ENCODE results near the gene SERPINB7. TPM values are rescaled to one million over a fixed set of nuclear protein-coding genes. Genes with fewer than 3 reads are reported as not detected.
A peak's percentile ranks its signal among the peaks of the same experiment; 100 is the strongest.

The SERPINB7 gene
- polyA plus RNA-seq, 3 donors = not detected

GRCh38 chr18:63789327-63789726 lies 14.1 kb downstream of the SERPINB7 start:
- Mint-ChIP-seq H3K4me1 (peaks cover 8% of the 10 kb centered on the region), H3K9me3 (peaks cover 0 to 3% (median 0%) of the 10 kb centered on the region in 7 donors), H3K4me3 (no peak overlapping the region), H3K27me3 (ENCODE audit: low read depth in 3 of 3) (peaks cover 0 to 3% (median 2%) of the 10 kb centered on the region in 3 donors), H3K27ac (peak overlapping the region in 1 of 7 donors; percentile 80), H3K36me3 (no peaks in the 10 kb centered on the region)
- no CpG with 5 or more reads among the region's 2 CpGs for WGBS (ENCODE audit: insufficient coverage)
- Histone ChIP-seq H3K79me2 (ENCODE audit: insufficient read depth, low read length) (no peaks in the 10 kb centered on the region), H2AFZ (ENCODE audit: insufficient read depth, low read depth, low read length, poor library complexity, severe bottlenecking) (no peak overlapping the region), H3K27me3 (ENCODE audit: control insufficient read depth in 2 of 2, insufficient read depth in 2 of 2, low read length in 2 of 2) (no peaks in the 10 kb centered on the region), H3K9ac (ENCODE audit: insufficient read depth, low read length, poor library complexity, severe bottlenecking) (no peak overlapping the region), H3K4me3 (replicated peaks in 1 of 3; ENCODE audit: low read depth in 2 of 3, low read length in 3 of 3) (no peak overlapping the region), H3K4me2 (replicated peaks; ENCODE audit: extremely low read depth, low read length, poor library complexity, severe bottlenecking) (no peak overlapping the region), H3K4me1 (ENCODE audit: control insufficient read depth in 1 of 2, insufficient read depth in 2 of 2, low read length in 2 of 2) (peaks cover 0 to 8% of the 10 kb centered on the region in 2 donors), H4K20me1 (ENCODE audit: insufficient read depth, low read length) (no peaks in the 10 kb centered on the region), H3K27ac (ENCODE audit: low read depth in 1 of 2, low read length in 2 of 2) (peak overlapping the region in 1 of 2 donors; percentile 62), H3K9me3 (replicated peaks in 1 of 2; ENCODE audit: control insufficient read depth in 1 of 2, insufficient read depth in 1 of 2, low read length in 2 of 2) (no peaks in the 10 kb centered on the region), H3K36me3 (replicated peaks in 1 of 2; ENCODE audit: control insufficient read depth in 1 of 2, insufficient read depth in 2 of 2, low read length in 2 of 2) (no peaks in the 10 kb centered on the region)
- DNase-seq = no peak
- no peak for TF ChIP-seq CTCF (IDR thresholded peaks at IDR 0.05)
- intact Hi-C loops (cut with micrococcal nuclease) = no loop called here

DNA sequence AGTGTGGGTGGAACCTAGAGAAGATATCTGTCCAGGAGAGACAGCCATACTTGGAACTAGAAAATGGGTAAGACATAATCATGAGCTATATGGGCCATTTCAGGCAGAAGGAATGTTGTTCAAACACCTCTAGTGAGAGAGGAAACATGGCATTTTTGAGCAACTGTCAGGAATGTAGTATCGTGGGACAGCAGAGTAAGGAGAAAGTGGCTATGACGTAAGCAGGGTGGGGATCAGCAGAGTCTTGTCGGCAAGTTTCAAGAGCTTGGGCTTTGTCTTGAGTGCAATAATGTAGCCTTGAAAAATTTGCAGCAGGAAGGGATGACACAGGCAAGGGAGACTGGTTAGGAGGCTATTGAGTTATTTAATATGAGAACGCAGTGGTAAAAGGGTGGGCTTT lies 20.4 kb downstream of the SERPINB7 start:
- no peak overlapping the region for H2AFZ ChIP-seq (ENCODE audit: insufficient read depth, low read depth, low read length, poor library complexity, severe bottlenecking)

More for the DNA sequence above, 20.4 kb downstream of the SERPINB7 start:
- Histone ChIP-seq H3K27ac (ENCODE audit: low read depth in 1 of 2, low read length in 2 of 2) (no peak overlapping the region), H3K9me3 (replicated peaks in 1 of 2; ENCODE audit: control insufficient read depth in 1 of 2, insufficient read depth in 1 of 2, low read length in 2 of 2) (no peaks in the 10 kb centered on the region), H3K9ac (ENCODE audit: insufficient read depth, low read length, poor library complexity, severe bottlenecking) (no peak overlapping the region), H3K4me3 (replicated peaks in 1 of 3; ENCODE audit: low read depth in 2 of 3, low read length in 3 of 3) (no peak overlapping the region), H3K4me2 (replicated peaks; ENCODE audit: extremely low read depth, low read length, poor library complexity, severe bottlenecking) (no peak overlapping the region), H4K20me1 (ENCODE audit: insufficient read depth, low read length) (no peaks in the 10 kb centered on the region), H3K27me3 (ENCODE audit: control insufficient read depth in 2 of 2, insufficient read depth in 2 of 2, low read length in 2 of 2) (no peaks in the 10 kb centered on the region), H3K79me2 (ENCODE audit: insufficient read depth, low read length) (no peaks in the 10 kb centered on the region), H3K4me1 (ENCODE audit: control insufficient read depth in 1 of 2, insufficient read depth in 2 of 2, low read length in 2 of 2) (no peaks in the 10 kb centered on the region), H3K36me3 (replicated peaks in 1 of 2; ENCODE audit: control insufficient read depth in 1 of 2, insufficient read depth in 2 of 2, low read length in 2 of 2) (no peaks in the 10 kb centered on the region)
- H3K27me3 Mint-ChIP-seq (ENCODE audit: low read depth in 3 of 3) = peaks cover 2 to 5% (median 2%) of the 10 kb centered on the region in 3 donors
- no peak overlapping the region for H3K27ac Mint-ChIP-seq
- peak overlapping the region in 1 of 2 donors; percentile 6 for H3K4me3 Mint-ChIP-seq
- H3K36me3 Mint-ChIP-seq = no peaks in the 10 kb centered on the region
- intact Hi-C loops (cut with micrococcal nuclease) = no loop called here
- no peak for TF ChIP-seq CTCF (IDR thresholded peaks at IDR 0.05)
- no peaks in the 10 kb centered on the region for H3K4me1 Mint-ChIP-seq
- no peak for DNase-seq
- 100% methylated on average over 3 of the region's 4 CpGs for WGBS (ENCODE audit: insufficient coverage)
- H3K9me3 Mint-ChIP-seq = peaks cover 0 to 3% (median 1%) of the 10 kb centered on the region in 7 donors

Measured in CD14-positive monocyte (primary cell).